Endothelial cell of umbilical vein (primary cell): Measurements from ENCODE around the gene PIWIL4. TPM values are rescaled to one million over a fixed set of nuclear protein-coding genes. Genes with fewer than 3 reads are reported as not detected.

Experiments
- BruUV-seq: library from RNA; stranded (reverse); fragments of 400-500 nt; replicated peaks from 2 replicates; lab custom pipeline; 2021; lab: Mats Ljungman, UMichigan
- CTCF ChIA-PET: fragments of 300-600, 350-600 bp; sonication (Branson Sonifier 250); formaldehyde crosslinking; loops from one replicate; lab custom pipeline; 2021; ENCODE audit warnings: antibody characterized with exemption, inconsistent platforms; lab: Charles Lee
- POLR2A ChIA-PET: fragments of 300-600, 350-600 bp; sonication (Branson Sonifier 250); formaldehyde crosslinking; loops from one replicate; lab custom pipeline; 2021; ENCODE audit warnings: antibody characterized with exemption, inconsistent platforms; lab: Charles Lee
- DNase-seq: peaks from one replicate; pipeline ENCODE4 v3.0.0-alpha.2; 2011; ENCODE audit warnings: low read depth, low spot score
- FAIRE-seq: peaks from 2 replicates; lab custom pipeline; 2011; peaks lifted over from hg19 to GRCh38; lab: Jason Lieb, UNC
- H2AFZ ChIP-seq: 2 replicates; pipeline ENCODE4 v1.6.0; 2012; ENCODE audit warnings: low read depth, low read length, control low read depth, inconsistent platforms
- H3K27ac ChIP-seq: 2 replicates; pipeline ENCODE4 v1.5.1; 2011; ENCODE audit warnings: low read depth, mild to moderate bottlenecking, control low read depth, low read length, moderate library complexity; ENCODE audit not compliant: insufficient read depth
- H3K27me3 ChIP-seq, 2 experiments: 2 replicates each; pipeline versions ENCODE4 v1.6.0 to v1.6.1; 2011; ENCODE audit warnings: low read length in 2 of 2, mixed read lengths in 1 of 2; ENCODE audit not compliant: control insufficient read depth in 2 of 2, insufficient read depth in 2 of 2
- H3K36me3 ChIP-seq, 2 experiments: 2 replicates in 1 of 2; 3 replicates in 1 of 2; pipeline ENCODE4 v1.5.1; 2011; ENCODE audit warnings: low read length in 2 of 2, mild to moderate bottlenecking in 1 of 2, moderate library complexity in 1 of 2; ENCODE audit not compliant: control insufficient read depth in 2 of 2, insufficient read depth in 2 of 2; ENCODE audit errors: extremely low read depth in 1 of 2
- H3K4me1 ChIP-seq: 3 replicates; pipeline ENCODE4 v1.5.1; 2011; ENCODE audit warnings: mild to moderate bottlenecking, low read length; ENCODE audit not compliant: control insufficient read depth, insufficient read depth; ENCODE audit errors: extremely low read depth
- H3K4me2 ChIP-seq: 2 replicates; pipeline ENCODE4 v1.6.1; 2011; ENCODE audit warnings: low read length, control low read depth, mixed read lengths; ENCODE audit not compliant: insufficient read depth
- H3K4me3 ChIP-seq, 3 experiments: fragments of 200-600 bp in 1 of 3; sonication (generic), shearing (Covaris generic) in 1 of 3; replicated peaks in 1 of 3; 2 replicates each; pipeline ENCODE4 v1.5.1; 2011 to 2016; ENCODE audit warnings: control low read depth in 3 of 3, low read length in 3 of 3, mild to moderate bottlenecking in 2 of 3, inconsistent platforms in 1 of 3, low read depth in 1 of 3, moderate library complexity in 1 of 3; ENCODE audit not compliant: insufficient read depth in 1 of 3
- H3K79me2 ChIP-seq: 2 replicates; pipeline ENCODE4 v1.6.0; 2012; ENCODE audit warnings: low read length, inconsistent platforms; ENCODE audit not compliant: control insufficient read depth, insufficient read depth
- H3K9ac ChIP-seq: replicated peaks from 2 replicates; pipeline ENCODE3; 2011; ENCODE audit warnings: low read length, control low read depth; ENCODE audit not compliant: insufficient read depth; ENCODE audit errors: extremely low read depth
- H3K9me1 ChIP-seq: replicated peaks from 3 replicates; pipeline ENCODE4 v1.6.0; 2011; ENCODE audit warnings: mild to moderate bottlenecking, low read length; ENCODE audit not compliant: control insufficient read depth, insufficient read depth; ENCODE audit errors: extremely low read depth
- H3K9me3 ChIP-seq: replicated peaks from 2 replicates; pipeline ENCODE4 v1.5.1; 2012; ENCODE audit warnings: low read length, inconsistent platforms; ENCODE audit not compliant: control insufficient read depth, insufficient read depth
- H4K20me1 ChIP-seq: replicated peaks from 2 replicates; pipeline ENCODE3; 2011; ENCODE audit warnings: mild to moderate bottlenecking, low read length; ENCODE audit not compliant: control insufficient read depth, insufficient read depth; ENCODE audit errors: extremely low read depth
- CTCF ChIP-seq, 2 donors: IDR thresholded peaks; 1 replicate in 1 of 2; 2 replicates in 1 of 2; pipeline ENCODE4 v1.5.1; 2011; ENCODE audit warnings: low read length in 2 of 2, mild to moderate bottlenecking in 2 of 2, moderate library complexity in 2 of 2, control low read depth in 1 of 2, inconsistent platforms in 1 of 2, low read depth in 1 of 2; ENCODE audit not compliant: insufficient read depth in 1 of 2; ENCODE audit errors: extremely low read depth in 1 of 2
- EZH2 ChIP-seq: IDR thresholded peaks from 2 replicates; pipeline ENCODE4 v1.6.1; 2012; ENCODE audit warnings: borderline replicate concordance, low read depth, mild to moderate bottlenecking, moderate library complexity, low read length, inconsistent platforms; ENCODE audit not compliant: severe bottlenecking
- FOS ChIP-seq: IDR thresholded peaks from 2 replicates; pipeline ENCODE4 v1.6.1; 2011; ENCODE audit warnings: mild to moderate bottlenecking, low read length, moderate library complexity, borderline replicate concordance; ENCODE audit not compliant: insufficient read depth
- GATA2 ChIP-seq: IDR thresholded peaks from 2 replicates; pipeline ENCODE4 v1.7.0; 2011; ENCODE audit warnings: low read depth, mild to moderate bottlenecking, moderate library complexity, mixed read lengths, low read length; ENCODE audit not compliant: insufficient read length, insufficient read depth
- JUN ChIP-seq: IDR thresholded peaks from 2 replicates; pipeline ENCODE4 v1.6.1; 2011; ENCODE audit warnings: borderline replicate concordance, low read depth; ENCODE audit not compliant: insufficient read length, insufficient read depth
- MAX ChIP-seq: IDR thresholded peaks from 2 replicates; pipeline ENCODE4 v1.6.1; 2011; ENCODE audit not compliant: insufficient read depth, insufficient read length
- MYC ChIP-seq: IDR thresholded peaks from one replicate; pipeline ENCODE4 v1.6.1; 2011; ENCODE audit warnings: mild to moderate bottlenecking, low read depth, low read length
- POLR2A ChIP-seq: IDR thresholded peaks from 2 replicates; pipeline ENCODE4 v1.6.1; 2012; ENCODE audit warnings: low read depth, mild to moderate bottlenecking, control low read depth, low read length
- POLR2AphosphoS5 ChIP-seq: IDR thresholded peaks from 2 replicates; pipeline ENCODE4 v1.6.1; 2012; ENCODE audit warnings: low read depth, mild to moderate bottlenecking, control low read depth, low read length, moderate library complexity; ENCODE audit not compliant: insufficient read depth
- dilution Hi-C: fragments of 300-500 bp; cut with MboI; formaldehyde crosslinking; loops from one replicate; pipeline ENCODE4 v1.15.0; 2019; ENCODE audit warnings: low sequenced_read_pairs; ENCODE audit not compliant: extremely low pct_ligation_motif_present
- intact Hi-C: fragments of 100-400 bp; cut with micrococcal nuclease; formaldehyde crosslinking; loops from one replicate; pipeline ENCODE4 v1.10.0; 2022
- polyA plus RNA-seq, 4 experiments: library from polyadenylated mRNA; depleted of rRNA in 3 of 4; stranded (reverse) in 3 of 4; unstranded in 1 of 4; fragments of >200 nt; gene quantifications; 2 replicates each; pipeline versions ENCODE4 v1.2.1 to v1.2.3, GENCODE V29; 2011 to 2012; ENCODE audit warnings: missing spikeins in 1 of 4
- total RNA-seq: library from RNA; stranded (reverse); gene quantifications from 2 replicates; pipeline ENCODE4 v1.2.3, GENCODE V29; 2021

PIWIL4 gene
- total and polyA plus RNA-seq, 2 donors (not counting 3 experiments of a cell fraction or from before 2014, with no cell fraction given), result 0.55 to 0.64 TPM

GRCh38 chr11:94590352-94591041 is 23.3 kb downstream of the PIWIL4 start:
- FAIRE-seq (no peak), DNase-seq (no peak)
- Histone ChIP-seq H3K79me2 (no peaks in the 10 kb centered on the region), H2AFZ (no peak overlapping the region), H3K9me3 (no peaks in the 10 kb centered on the region), H4K20me1 (no peaks in the 10 kb centered on the region), H3K4me2 (no peak overlapping the region), H3K4me1 (no peaks in the 10 kb centered on the region), H3K4me3 (no peak overlapping the region), H3K9me1 (no peaks in the 10 kb centered on the region), H3K9ac (no peak overlapping the region), H3K27me3 (peaks cover 0 to 5% of the 10 kb centered on the region in 2 experiments), H3K36me3 (no peaks in the 10 kb centered on the region), H3K27ac (no peak overlapping the region)
- no TSS peak for BruUV-seq
- no peak for TF ChIP-seq CTCF (IDR thresholded peaks at IDR 0.05; ENCODE audit: extremely low read depth in 1 of 2, insufficient read depth in 1 of 2, low read depth in 1 of 2, low read length in 2 of 2)
- dilution Hi-C loops, result no loop called here
- intact Hi-C loops, result no loop called here
- POLR2A ChIA-PET, result no interaction called here
- CTCF ChIA-PET, result interaction anchor here (0.9 to 2.0 kb wide), 2 partner anchors 8 to 69 kb away, joined by 3 to 6 read pairs; no protein-coding TSS in a partner anchor

GRCh38 chr11:94593030-94593429 is 25.9 kb downstream of the PIWIL4 start:
- dilution Hi-C loops (no loop called here), intact Hi-C loops (no loop called here)
- Histone ChIP-seq H3K9me1 (no peaks in the 10 kb centered on the region), H3K9me3 (no peaks in the 10 kb centered on the region), H3K27ac (no peak overlapping the region), H3K36me3 (no peaks in the 10 kb centered on the region), H3K79me2 (no peaks in the 10 kb centered on the region), H3K4me2 (no peak overlapping the region), H3K9ac (no peak overlapping the region), H3K27me3 (peaks cover 0 to 5% of the 10 kb centered on the region in 2 experiments), H3K4me3 (no peak overlapping the region), H2AFZ (no peak overlapping the region), H3K4me1 (no peaks in the 10 kb centered on the region), H4K20me1 (no peaks in the 10 kb centered on the region)
- DNase-seq (no peak), FAIRE-seq (no peak)
- TF ChIP-seq FOS, result no peak
- no peak for TF ChIP-seq EZH2
- no peak for TF ChIP-seq JUN
- TF ChIP-seq MYC, result no peak
- TF ChIP-seq CTCF (IDR thresholded peaks at IDR 0.05; ENCODE audit: extremely low read depth in 1 of 2, insufficient read depth in 1 of 2, low read depth in 1 of 2, low read length in 2 of 2), result no peak
- TF ChIP-seq POLR2A, result no peak
- no peak for TF ChIP-seq POLR2AphosphoS5
- TF ChIP-seq GATA2, result no peak
- no peak for TF ChIP-seq MAX
- ChIA-PET POLR2A (no interaction called here), CTCF (interaction anchor here (1.3 kb wide), 1 partner anchor 28 kb away, joined by 3 read pairs; no protein-coding TSS in a partner anchor)
- BruUV-seq, result no TSS peak
